ENCODE results near the gene EPYC.

Gene EPYC, protein sequence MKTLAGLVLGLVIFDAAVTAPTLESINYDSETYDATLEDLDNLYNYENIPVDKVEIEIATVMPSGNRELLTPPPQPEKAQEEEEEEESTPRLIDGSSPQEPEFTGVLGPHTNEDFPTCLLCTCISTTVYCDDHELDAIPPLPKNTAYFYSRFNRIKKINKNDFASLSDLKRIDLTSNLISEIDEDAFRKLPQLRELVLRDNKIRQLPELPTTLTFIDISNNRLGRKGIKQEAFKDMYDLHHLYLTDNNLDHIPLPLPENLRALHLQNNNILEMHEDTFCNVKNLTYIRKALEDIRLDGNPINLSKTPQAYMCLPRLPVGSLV

DNA sequence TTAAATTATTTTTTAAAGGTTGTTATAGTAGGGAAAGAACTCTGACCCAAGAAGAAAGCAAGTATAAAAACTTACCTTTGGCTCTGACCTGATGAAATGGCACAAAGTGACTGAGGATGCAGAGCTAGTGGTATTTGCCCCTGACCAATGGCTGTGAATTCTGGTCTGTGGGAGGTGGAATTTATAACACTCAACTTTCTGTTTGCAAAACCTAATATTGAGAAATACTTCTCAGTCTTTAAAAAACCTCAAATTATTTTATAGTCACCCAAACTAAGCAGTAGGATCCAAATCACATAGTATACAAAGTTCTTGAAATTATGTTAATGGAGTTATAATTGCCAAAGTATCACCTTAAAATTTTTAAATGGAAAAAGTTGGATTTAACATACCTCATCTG, at the start of gene EPYC:
TSS of gene EPYC (minus strand) at position 101 of the 400 bp plus-strand sequence. CDS start 2,407 bp downstream, outside the sequence.
- no peak for DNase-seq (ENCODE audit: low read depth in 2 of 2)

DNA sequence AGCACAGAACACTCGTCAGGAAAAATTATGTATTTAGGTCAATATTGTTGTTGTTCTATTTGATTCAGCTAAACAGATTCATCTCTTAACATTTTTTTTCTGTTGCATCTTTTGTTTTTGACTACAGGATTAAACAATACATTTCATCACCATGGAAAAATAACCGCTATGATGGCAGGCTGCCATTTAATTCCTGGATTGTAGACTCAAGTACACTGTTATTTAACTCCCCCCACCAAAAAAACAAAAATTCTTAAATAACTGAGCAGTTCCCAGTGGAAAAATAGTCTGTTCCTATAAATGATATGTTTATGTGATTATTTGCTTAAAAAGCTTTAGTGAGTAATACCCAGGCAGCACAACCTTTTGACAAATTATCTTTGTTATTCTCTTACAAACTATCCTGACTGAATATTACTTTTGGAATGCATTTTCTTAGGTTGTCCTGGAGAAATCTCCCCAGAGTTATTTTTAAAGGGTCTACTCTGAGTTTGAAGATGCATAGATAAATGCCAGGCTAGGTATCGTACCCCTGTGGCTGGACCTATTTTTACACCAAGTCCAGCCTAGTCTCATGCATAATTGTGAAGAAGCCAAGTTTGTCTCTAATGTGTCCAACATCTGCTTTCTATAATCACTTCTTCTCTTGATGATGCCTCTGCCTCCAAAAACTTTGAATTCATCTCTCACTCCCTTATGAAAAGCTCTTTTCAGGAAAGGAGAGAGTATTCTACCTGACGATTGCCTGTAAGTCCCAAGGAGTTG, 49.4 kb upstream of the EPYC start:
- no peak for DNase-seq (ENCODE audit: low read depth in 2 of 2)

DNA sequence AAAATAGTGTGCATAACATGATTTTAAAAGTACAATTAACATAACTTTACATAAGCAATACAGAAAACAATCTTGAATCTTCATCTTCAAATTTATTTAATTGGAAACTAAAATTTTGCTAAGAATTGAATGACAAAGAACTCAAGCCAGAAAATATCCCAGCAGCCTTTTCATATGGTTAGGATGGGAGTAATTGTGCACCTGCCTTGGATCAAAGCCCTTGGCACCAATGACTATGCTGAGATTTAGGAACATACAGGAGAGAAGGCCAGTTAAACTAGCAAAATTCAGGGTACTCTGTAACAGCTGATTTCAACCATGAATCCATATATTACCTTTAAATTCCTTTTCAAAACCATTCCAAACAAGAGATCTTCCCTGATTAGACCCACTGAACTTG, 47.3 kb upstream of the EPYC start:
- DNase-seq (ENCODE audit: low read depth in 2 of 2) = no peak

- no peak for DNase-seq (ENCODE audit: low read depth in 2 of 2)
Observed at GRCh38 chr12:91044586-91044985, 39.8 kb upstream of the EPYC start.

DNA sequence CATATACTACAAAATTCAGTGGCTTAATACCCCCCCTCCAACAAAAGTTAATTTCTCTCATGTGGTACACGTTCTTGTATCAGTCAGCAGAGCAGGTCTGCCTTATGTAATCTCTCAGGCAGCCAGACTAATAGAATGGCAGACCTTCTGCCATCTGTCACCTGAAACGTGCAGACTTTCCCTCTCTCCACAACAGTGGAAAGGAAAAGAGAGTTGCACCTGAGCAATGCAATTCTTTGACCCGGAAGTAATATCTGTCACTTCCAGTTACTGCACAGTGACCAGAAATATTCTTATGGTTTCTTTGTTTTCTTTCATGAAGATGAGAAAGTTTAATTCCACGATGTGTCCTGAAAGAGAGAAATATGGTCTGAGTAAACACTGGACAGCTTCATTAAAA, 38.6 kb upstream of the EPYC start:
- no peak for DNase-seq (ENCODE audit: low read depth in 2 of 2)

DNA sequence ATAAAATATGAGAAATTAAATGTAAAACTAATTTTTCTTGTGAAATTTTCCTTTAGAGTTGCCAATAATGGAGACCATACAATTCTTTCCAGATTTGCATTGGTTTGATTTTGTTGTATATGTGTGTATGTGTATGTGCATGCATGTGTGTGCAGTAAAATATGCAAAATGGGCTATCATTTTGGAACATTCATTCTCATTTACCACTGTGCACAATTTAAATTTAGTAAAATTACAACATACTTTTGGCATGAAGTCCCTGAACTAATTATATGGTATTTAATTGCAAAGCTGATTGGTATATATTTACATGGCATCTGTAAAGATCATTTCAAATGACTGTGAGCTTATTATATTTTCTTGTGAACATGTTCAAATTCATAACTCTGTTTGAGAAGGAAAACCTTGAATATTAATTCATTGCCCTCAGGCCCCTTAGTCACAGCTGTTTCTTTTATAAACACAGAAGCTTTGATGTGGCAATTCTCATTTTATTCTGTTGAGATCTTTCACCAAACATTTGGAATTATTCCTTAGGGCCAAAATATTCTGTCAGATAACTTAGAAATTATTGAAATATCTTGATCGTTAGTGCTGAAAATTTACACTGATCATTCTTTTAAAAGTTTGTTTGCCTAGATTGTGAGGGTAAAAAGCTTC, 35.5 kb upstream of the EPYC start:
- DNase-seq (ENCODE audit: low read depth in 2 of 2) = no peak

- DNase-seq (ENCODE audit: low read depth in 2 of 2) = no peak
Observed at GRCh38 chr12:91037276-91037675, 32.5 kb upstream of the EPYC start.

- DNase-seq (ENCODE audit: low read depth in 2 of 2) = no peak
Observed at GRCh38 chr12:91033251-91033650, 28.5 kb upstream of the EPYC start.

DNA sequence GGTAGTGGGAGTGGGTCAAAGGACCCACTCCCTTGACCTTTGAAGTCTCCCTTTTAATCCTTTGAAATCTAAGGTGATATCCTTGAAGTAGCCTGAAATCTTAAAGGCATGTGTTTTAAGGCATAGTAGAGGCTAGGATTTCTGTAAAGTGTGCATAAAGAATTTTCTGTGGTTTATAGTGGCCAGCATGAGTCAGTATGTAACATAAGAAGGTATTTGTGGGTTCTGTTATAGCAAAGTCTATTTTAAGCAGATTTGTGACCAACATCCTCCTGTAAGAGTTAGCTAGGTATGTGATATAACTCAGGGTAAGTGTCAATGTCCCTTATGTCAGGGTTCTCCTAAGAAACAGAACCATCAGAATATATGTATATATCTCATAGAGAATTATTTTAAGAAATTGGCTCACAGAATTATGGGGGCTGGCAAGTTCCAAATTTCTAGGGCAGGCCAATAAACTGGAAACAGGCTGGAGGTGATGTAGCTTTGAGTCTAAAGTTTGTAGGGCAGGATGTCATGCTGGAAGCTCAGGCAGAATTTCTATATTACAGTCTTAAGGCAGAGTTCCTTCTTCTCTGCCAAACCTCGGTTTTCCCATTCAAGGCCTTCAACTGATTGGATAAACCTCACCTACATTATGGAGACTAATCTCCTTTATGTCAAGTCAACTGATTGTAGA, 18.7 kb upstream of the EPYC start:
- no peak for DNase-seq (ENCODE audit: low read depth in 2 of 2)

- DNase-seq (ENCODE audit: low read depth in 2 of 2) = no peak
Observed at GRCh38 chr12:91021076-91021475, 16.3 kb upstream of the EPYC start.

- DNase-seq (ENCODE audit: low read depth in 2 of 2) = no peak
Observed at GRCh38 chr12:91019455-91019854, 14.7 kb upstream of the EPYC start.

GRCh38 chr12:91017511-91018263, 12.9 kb upstream of the EPYC start:
- no peak for DNase-seq (ENCODE audit: low read depth in 2 of 2)

GRCh38 chr12:91017043-91017442, 12.3 kb upstream of the EPYC start:
- DNase-seq (ENCODE audit: low read depth in 2 of 2) = no peak

GRCh38 chr12:91009319-91009950, 4.7 kb upstream of the EPYC start:
- DNase-seq (ENCODE audit: low read depth in 2 of 2) = no peak

DNA sequence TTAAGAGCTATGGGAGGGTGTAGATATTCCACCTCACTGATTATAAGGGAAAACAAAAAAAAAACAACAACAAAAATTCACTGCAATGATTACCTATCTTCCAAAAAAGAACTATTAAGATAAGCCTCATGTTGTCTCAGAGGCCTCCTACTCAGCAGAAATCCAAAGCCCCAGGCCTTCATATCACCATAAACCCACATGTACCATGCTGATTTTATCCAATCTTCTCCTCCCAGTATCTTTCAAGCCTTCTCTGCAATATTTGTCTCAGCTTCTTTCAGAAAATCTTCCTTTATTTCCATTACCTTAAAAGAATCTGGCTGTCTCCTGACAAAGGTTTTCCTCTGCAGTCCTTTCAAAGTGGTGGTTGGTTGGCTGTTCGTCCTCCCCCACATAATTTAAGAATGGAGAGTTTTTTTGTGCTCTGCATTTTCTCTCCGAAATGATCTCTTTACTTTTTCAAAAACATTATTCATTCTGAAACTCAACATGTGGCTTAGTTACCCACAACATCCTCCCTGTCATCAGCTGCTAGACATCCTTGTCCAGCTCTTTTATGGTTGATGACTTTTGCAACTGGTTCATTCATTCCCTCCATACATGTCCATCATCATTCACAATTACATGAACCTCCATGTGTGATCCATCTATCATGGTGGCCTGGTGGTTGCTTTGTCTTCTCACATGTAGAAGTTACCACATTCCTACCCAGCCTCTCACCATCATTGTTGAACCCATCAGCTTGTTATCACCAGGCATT, 2.9 kb upstream of the EPYC start:
- DNase-seq (ENCODE audit: low read depth in 2 of 2) = no peak

- DNase-seq (ENCODE audit: low read depth in 2 of 2) = no peak
Observed at GRCh38 chr12:91003737-91004136, 1.0 kb downstream of the EPYC start.

DNA sequence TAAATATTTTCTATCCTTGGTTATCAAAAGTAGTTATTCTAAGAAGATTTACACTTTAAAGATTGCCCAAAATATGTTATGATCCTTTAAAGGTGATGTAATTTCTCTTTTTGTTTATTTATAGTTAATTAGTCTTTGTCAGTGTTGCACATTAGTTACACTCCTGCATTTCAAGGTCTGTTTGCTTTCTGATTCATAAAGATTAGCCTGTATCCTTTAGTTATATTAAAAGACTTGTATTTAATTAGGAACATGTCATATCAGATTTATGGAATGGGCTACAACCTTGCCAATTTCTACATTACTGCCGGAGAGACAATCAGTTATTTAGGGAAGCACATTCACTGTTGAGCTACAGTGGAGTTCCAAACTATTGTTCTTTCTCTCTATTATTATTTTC, 3.5 kb downstream of the EPYC start:
- no peak for DNase-seq (ENCODE audit: low read depth in 2 of 2)

DNA sequence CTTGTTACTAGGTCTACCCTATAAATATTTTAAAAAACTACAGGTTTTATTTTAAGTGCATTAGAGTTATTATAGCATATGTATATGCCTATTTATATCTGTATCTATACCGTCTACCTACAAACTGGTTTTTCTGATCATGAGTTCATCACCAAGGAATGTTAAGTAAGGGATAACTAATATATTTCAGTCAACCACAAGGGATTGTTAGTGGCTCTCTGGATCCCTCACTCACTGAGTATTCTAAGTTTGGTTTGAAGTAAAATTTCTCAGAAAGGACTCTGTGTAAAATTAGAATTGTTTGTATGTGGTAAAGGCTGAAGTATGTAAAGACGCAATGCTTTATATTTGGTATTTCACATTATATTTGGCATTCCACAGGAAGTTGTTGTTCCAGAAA, 4.8 kb downstream of the EPYC start:
- DNase-seq (ENCODE audit: low read depth in 2 of 2) = no peak

GRCh38 chr12:90999527-90999926, 5.2 kb downstream of the EPYC start:
- no peak for DNase-seq (ENCODE audit: low read depth in 2 of 2)

- DNase-seq (ENCODE audit: low read depth in 2 of 2) = no peak
Observed at GRCh38 chr12:90995010-90995409, 9.8 kb downstream of the EPYC start.

All from stimulated activated CD8-positive, alpha-beta memory T cell treated with anti-CD3 and anti-CD28 coated beads, Interleukin-15, amount 100 ng/mL, for 4 hours (primary cell).